ENCODE data around the gene ITGA7. TPM values are rescaled to one million over a fixed set of nuclear protein-coding genes. Genes with fewer than 3 reads are reported as not detected.

Gene ITGA7
- total and polyA plus RNA-seq, 2 of the 8 experiments (the other 6 are each of a cell fraction or from before 2014, with no cell fraction given), result 57.6 to 86.1 TPM

DNA sequence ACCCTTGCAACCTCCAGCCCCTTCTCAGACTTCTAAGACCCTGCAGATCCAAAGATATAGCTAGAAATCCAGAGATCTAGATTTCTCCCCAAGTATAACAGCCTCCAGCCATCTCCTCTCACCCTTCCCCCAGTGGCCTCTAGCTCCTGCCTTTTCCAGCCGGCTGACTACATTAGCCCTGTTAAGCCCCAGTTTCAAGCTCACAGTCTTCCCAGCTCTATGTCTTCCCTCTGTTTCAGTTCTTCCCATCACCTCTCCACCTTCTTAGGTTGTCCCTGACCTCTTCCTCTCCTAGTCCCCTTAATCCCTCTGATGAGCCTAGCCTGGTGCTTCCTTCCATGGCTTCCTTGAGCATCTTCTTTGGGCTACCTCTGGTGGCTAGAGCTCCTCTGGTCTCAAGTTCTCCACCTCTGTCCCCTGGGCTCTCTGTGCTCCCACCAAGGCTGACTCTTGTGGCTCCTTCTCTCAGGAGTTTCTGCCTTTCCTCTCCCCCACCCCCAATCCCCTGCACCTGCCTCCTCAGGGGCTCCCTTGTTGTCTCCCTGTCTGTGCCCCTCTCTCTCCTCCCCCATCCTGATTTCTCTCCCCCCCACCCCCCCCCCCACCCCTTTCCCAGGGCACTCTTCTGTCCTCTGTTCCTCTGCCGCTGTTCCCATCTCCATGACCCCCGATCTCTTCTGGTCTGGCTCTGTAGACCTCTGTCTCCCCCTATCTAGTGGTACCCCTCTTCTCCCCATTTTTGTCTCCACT lies 34.4 kb upstream of the ITGA7 start (continued):
- TF ChIP-seq, protein P1, sequence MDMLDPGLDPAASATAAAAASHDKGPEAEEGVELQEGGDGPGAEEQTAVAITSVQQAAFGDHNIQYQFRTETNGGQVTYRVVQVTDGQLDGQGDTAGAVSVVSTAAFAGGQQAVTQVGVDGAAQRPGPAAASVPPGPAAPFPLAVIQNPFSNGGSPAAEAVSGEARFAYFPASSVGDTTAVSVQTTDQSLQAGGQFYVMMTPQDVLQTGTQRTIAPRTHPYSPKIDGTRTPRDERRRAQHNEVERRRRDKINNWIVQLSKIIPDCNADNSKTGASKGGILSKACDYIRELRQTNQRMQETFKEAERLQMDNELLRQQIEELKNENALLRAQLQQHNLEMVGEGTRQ (IDR thresholded peaks at IDR 0.05; ENCODE audit: low read length), result no peak
- TF ChIP-seq RXRA (IDR thresholded peaks at IDR 0.05; ENCODE audit: insufficient read depth, low read depth, low read length), result no peak
- TF ChIP-seq RFX5 (IDR thresholded peaks at IDR 0.05; ENCODE audit: borderline replicate concordance, low read depth, low read length), result no peak
- TF ChIP-seq SRF (IDR thresholded peaks at IDR 0.05; ENCODE audit: low read depth, low read length), result no peak
